Body of pancreas (tissue), 4 donors: ENCODE results near the gene SMIM24. TPM values are rescaled to one million over a fixed set of nuclear protein-coding genes. Genes with fewer than 3 reads are reported as not detected.

Experiments
- ATAC-seq: fragments of 150-250 bp; one replicate; pipeline ENCODE4 v1.9.1; 2016
- DNase-seq, 4 donors: peaks; one replicate each; pipeline ENCODE4 v3.0.0-alpha.2; 2019
- H3K27ac ChIP-seq, 4 donors: fragments of 200-600 bp; sonication (generic); 1 replicate in 3 of 4; 2 replicates in 1 of 4; pipeline versions ENCODE4 v1.5.1 to v1.6.1; 2016 to 2019; ENCODE audit warnings: mild to moderate bottlenecking in 1 of 4, mixed read lengths in 1 of 4, moderate library complexity in 1 of 4
- H3K27me3 ChIP-seq, 2 donors: fragments of 200-600 bp; sonication (generic); one replicate each; pipeline ENCODE4 v1.6.0; 2016; ENCODE audit warnings: mild to moderate bottlenecking in 1 of 2
- H3K36me3 ChIP-seq, 2 donors: fragments of 200-600 bp; sonication (generic); replicated peaks in 1 of 2; 2 replicates each; pipeline ENCODE4 v1.5.1; 2016; ENCODE audit warnings: low read depth in 2 of 2; ENCODE audit not compliant: insufficient read depth in 1 of 2
- H3K4me1 ChIP-seq: fragments of 200-600 bp; sonication (generic); one replicate; pipeline ENCODE4 v1.6.0; 2016
- H3K4me3 ChIP-seq, 2 donors: fragments of 200-600 bp; sonication (generic); 1 replicate in 1 of 2; 2 replicates in 1 of 2; pipeline ENCODE4 v1.5.1; 2016 to 2019
- H3K9me3 ChIP-seq, 3 donors: fragments of 200-600 bp; sonication (generic); 1 replicate in 2 of 3; 2 replicates in 1 of 3; pipeline ENCODE4 v1.5.1; 2016
- POLR2A ChIP-seq, 3 donors: fragments of 450-650 bp; IDR thresholded peaks; one replicate each; pipeline ENCODE4 v1.6.1; 2016; ENCODE audit warnings: antibody characterized with exemption in 3 of 3, mild to moderate bottlenecking in 2 of 3
- WGBS, 2 donors: methylation state at CpG; one replicate each; pipeline ENCODE4 v1.1.5; 2017; 5-methylcytosine and 5-hydroxymethylcytosine counted together
- intact Hi-C: fragments of 100-400 bp; cut with DNase I; formaldehyde crosslinking; loops from one replicate; pipeline ENCODE4 v1.15.1; 2023
- total RNA-seq, 2 donors: library from RNA; depleted of rRNA; stranded (reverse); fragments of >200 nt; gene quantifications; one replicate each; pipeline ENCODE4 v1.1.0, GENCODE V29; 2016
- TF ChIP-seq, protein P1 (sequence below), 7 experiments: fragments of 450-650 bp in 4 of 7; fragments of 200-600 bp in 3 of 7; sonication (generic) in 3 of 7; IDR thresholded peaks; one replicate each; pipeline ENCODE4 v1.5.1; 2016 to 2019; ENCODE audit warnings: antibody characterized with exemption in 7 of 7

SMIM24 gene
- total RNA-seq, 2 donors from 2014 or later = 7.6 to 11.4 TPM

DNA sequence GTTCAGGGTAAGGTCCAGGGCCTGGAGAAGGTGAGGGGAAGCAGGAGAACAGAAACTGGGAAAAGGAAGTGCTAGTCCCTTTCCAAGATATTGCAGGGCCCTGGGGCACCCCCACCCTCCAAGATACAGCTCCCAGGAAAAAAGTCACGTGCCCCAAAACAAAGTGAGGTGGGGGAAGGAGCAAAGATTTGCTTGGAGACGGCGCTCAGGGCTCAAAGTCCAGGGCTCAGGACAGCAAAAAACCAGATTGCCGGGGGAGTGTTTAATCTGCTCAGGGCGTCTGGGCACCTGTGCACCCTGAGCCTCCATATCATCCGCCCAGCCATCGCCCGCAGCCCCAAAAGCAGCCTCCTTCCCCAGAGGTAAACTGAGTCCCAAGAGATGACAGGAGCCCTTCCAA lies 6.3 kb downstream of the SMIM24 start:
- no peak for TF ChIP-seq POLR2A (IDR thresholded peaks at IDR 0.05)
- TF ChIP-seq, protein P1, sequence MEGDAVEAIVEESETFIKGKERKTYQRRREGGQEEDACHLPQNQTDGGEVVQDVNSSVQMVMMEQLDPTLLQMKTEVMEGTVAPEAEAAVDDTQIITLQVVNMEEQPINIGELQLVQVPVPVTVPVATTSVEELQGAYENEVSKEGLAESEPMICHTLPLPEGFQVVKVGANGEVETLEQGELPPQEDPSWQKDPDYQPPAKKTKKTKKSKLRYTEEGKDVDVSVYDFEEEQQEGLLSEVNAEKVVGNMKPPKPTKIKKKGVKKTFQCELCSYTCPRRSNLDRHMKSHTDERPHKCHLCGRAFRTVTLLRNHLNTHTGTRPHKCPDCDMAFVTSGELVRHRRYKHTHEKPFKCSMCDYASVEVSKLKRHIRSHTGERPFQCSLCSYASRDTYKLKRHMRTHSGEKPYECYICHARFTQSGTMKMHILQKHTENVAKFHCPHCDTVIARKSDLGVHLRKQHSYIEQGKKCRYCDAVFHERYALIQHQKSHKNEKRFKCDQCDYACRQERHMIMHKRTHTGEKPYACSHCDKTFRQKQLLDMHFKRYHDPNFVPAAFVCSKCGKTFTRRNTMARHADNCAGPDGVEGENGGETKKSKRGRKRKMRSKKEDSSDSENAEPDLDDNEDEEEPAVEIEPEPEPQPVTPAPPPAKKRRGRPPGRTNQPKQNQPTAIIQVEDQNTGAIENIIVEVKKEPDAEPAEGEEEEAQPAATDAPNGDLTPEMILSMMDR (IDR thresholded peaks at IDR 0.05) = no peak
- no peaks in the 10 kb centered on the region for H3K9me3 ChIP-seq
- DNase-seq = peak in 2 of 4 donors; percentile 44 to 54
- intact Hi-C loops = loop anchor here (5.0 kb wide), 1 partner anchor 152 kb away; no protein-coding TSS in a partner anchor
- no peaks in the 10 kb centered on the region for H3K27me3 ChIP-seq
- WGBS, 2 donors = 4 to 26% methylated on average over 3 to 8 of the region's 8 CpGs
- no peak overlapping the region for H3K4me3 ChIP-seq
- peaks cover 24% of the 10 kb centered on the region for H3K4me1 ChIP-seq
- peak overlapping the region in 1 of 4 donors; percentile 21 for H3K27ac ChIP-seq
- peak; percentile 14 for ATAC-seq
- H3K36me3 ChIP-seq = no peaks in the 10 kb centered on the region

DNA sequence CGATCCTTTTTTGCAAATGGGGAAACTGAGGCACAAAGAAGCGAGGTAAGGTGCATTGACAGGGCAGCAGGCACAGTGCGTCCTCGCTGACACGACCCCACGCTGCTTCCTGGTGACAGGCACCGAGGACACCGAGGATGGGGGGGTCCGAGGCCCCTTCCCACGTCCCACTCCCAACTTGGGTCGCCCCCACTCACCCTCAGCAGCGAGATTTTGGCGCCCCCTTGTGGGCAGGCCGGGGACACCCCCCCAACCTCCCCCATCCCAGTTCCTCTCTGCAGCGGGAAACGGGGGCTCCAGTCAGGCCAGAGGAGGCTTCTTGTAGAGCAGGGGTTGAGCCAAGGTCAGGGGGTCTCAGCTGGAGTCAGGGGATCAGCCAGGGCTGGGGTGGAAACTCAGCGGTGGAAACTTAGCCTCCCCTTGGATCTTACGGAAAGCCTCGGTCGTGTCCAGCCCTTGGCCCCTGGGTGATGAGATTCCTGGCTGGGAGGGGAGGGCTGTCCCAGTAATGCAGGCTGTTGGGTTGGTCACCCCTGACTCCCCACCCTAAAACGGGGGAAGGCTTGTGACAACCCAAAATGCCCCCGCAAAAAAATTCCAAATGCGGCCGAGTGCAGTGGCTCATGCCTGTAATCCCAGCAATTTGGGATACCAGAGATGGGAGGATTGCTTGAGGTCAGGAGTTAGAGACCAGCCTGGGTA lies 8.2 kb downstream of the SMIM24 start:
- H3K4me3 ChIP-seq = no peak overlapping the region
- no peaks in the 10 kb centered on the region for H3K27me3 ChIP-seq
- DNase-seq (peak in 2 of 4 donors; percentile 35 to 53), ATAC-seq (peak; percentile 37)
- intact Hi-C loops = loop anchor here (5.0 kb wide), 1 partner anchor 150 kb away; no protein-coding TSS in a partner anchor
- TF ChIP-seq, protein P1 (IDR thresholded peaks at IDR 0.05) = peak; percentile 52 to 84 (median 73)
- TF ChIP-seq POLR2A (IDR thresholded peaks at IDR 0.05) = no peak
- H3K9me3 ChIP-seq = no peaks in the 10 kb centered on the region
- 30 to 50% methylated on average over 3 to 21 of the region's 24 CpGs for WGBS, 2 donors
- no peaks in the 10 kb centered on the region for H3K36me3 ChIP-seq
- no peak overlapping the region for H3K27ac ChIP-seq
- H3K4me1 ChIP-seq = peaks cover 24% of the 10 kb centered on the region

DNA sequence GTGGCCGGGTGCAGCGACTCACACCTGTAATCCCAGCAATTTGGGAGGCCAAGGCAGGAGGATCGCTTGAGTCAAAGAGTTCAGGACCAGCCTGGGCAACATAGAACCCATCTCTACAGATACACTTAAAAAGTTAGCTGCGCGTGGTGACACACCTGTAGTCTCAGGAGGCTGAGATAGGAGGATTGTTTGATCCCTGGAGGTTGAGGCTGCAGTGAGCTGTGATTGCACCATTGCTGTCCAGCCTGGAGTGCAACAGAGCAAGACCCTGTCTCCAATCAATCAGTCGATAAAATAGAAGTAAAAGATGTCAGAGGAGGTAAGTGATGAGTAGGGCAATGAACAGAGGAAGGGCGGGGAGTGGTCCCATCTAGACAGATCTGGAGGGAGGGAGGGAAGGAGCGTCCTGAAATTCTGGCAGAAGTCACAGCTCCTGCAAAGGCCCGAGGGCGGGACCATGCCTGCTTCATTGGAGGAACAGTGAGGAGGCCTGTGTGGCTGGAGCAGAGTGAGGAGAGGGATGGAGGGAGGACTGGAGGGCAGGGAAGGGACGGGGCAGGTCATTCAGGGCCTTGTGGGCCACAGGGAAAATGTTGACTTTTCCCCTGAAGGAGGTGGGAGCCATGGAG lies 9.7 kb downstream of the SMIM24 start:
- whole genome bisulfite sequencing, 2 donors = 51 to 60% methylated on average over 10 to 11 of the region's 11 CpGs
- ATAC-seq = peak; percentile 4
- no peak for DNase-seq
- Histone ChIP-seq H3K36me3 (no peaks in the 10 kb centered on the region), H3K4me3 (no peak overlapping the region), H3K27me3 (no peaks in the 10 kb centered on the region), H3K9me3 (no peaks in the 10 kb centered on the region), H3K27ac (no peak overlapping the region), H3K4me1 (peaks cover 24% of the 10 kb centered on the region)
- intact Hi-C loops = loop anchor here (5.0 kb wide), 1 partner anchor 148 kb away; no protein-coding TSS in a partner anchor
- TF ChIP-seq POLR2A (IDR thresholded peaks at IDR 0.05) = no peak
- TF ChIP-seq, protein P1 (IDR thresholded peaks at IDR 0.05) = no peak

GRCh38 chr19:3469638-3470499 lies 10.5 kb downstream of the SMIM24 start:
- H3K27ac ChIP-seq = no peak overlapping the region
- no peaks in the 10 kb centered on the region for H3K27me3 ChIP-seq
- DNase-seq (no peak), ATAC-seq (no peak)
- no peaks in the 10 kb centered on the region for H3K36me3 ChIP-seq
- peak in 1 of 3 donors; percentile 9 for TF ChIP-seq POLR2A (IDR thresholded peaks at IDR 0.05)
- TF ChIP-seq, protein P1 (IDR thresholded peaks at IDR 0.05) = no peak
- peaks cover 24% of the 10 kb centered on the region for H3K4me1 ChIP-seq
- H3K4me3 ChIP-seq = no peak overlapping the region
- 41 to 53% methylated on average over 6 to 14 of the region's 14 CpGs for WGBS, 2 donors
- H3K9me3 ChIP-seq = no peaks in the 10 kb centered on the region
- intact Hi-C loops = loop anchor here (5.0 kb wide), 2 partner anchors 38 to 148 kb away; no protein-coding TSS in a partner anchor
